ENCODE results near the gene CBLB. TPM values are rescaled to one million over a fixed set of nuclear protein-coding genes. Genes with fewer than 3 reads are reported as not detected.

CBLB gene
- total and polyA plus RNA-seq, 9 donors = 14.8 to 133 (median 40.5) TPM

GRCh38 chr3:105835606-105836005, 33.2 kb downstream of the CBLB start:
- no peak for DNase-seq
- Histone ChIP-seq H3K36me3 (no peaks in the 10 kb centered on the region), H3K4me1 (ENCODE audit: insufficient read depth) (peaks cover 8% of the 10 kb centered on the region), H3K27ac (peak overlapping the region in 1 of 2 donors; percentile 69), H3K9me3 (no peaks in the 10 kb centered on the region), H3K4me3 (no peak overlapping the region), H3K27me3 (no peaks in the 10 kb centered on the region)
- intact Hi-C loops (cut with DNase I) = no loop called here
- TF ChIP-seq POLR2A (IDR thresholded peaks at IDR 0.05) = no peak
- TF ChIP-seq EP300 (IDR thresholded peaks at IDR 0.05) = no peak
- no peak for TF ChIP-seq CTCF (IDR thresholded peaks at IDR 0.05)

GRCh38 chr3:105834768-105835167, 34.0 kb downstream of the CBLB start:
- 87 to 93% (median 90%) methylated on average over 3 of the region's 3 CpGs for WGBS, 3 donors
- intact Hi-C loops (cut with DNase I) = loop anchor here in 1 of 4 donors (5.0 kb wide), 1 partner anchor 1592 kb away; no protein-coding TSS in a partner anchor

GRCh38 chr3:105832644-105833043, 36.2 kb downstream of the CBLB start:
- no peaks in the 10 kb centered on the region for H3K27me3 ChIP-seq
- no peak overlapping the region for H3K27ac ChIP-seq
- peaks cover 4% of the 10 kb centered on the region for H3K4me1 ChIP-seq (ENCODE audit: insufficient read depth)
- WGBS, 3 donors = 69 to 76% (median 72%) methylated on average over 4 of the region's 4 CpGs
- no peak overlapping the region for H3K4me3 ChIP-seq
- intact Hi-C loops (cut with DNase I) = loop anchor here in 1 of 4 donors (5.0 kb wide), 1 partner anchor 1590 kb away; no protein-coding TSS in a partner anchor
- no peaks in the 10 kb centered on the region for H3K9me3 ChIP-seq
- TF ChIP-seq POLR2A (IDR thresholded peaks at IDR 0.05) (no peak), EP300 (IDR thresholded peaks at IDR 0.05) (no peak), CTCF (IDR thresholded peaks at IDR 0.05) (no peak)
- no peaks in the 10 kb centered on the region for H3K36me3 ChIP-seq
- DNase-seq = no peak

More at GRCh38 chr3:105834768-105835167, 34.0 kb downstream of the CBLB start:
- Histone ChIP-seq H3K27me3 (no peaks in the 10 kb centered on the region), H3K4me1 (ENCODE audit: insufficient read depth) (peaks cover 8% of the 10 kb centered on the region), H3K9me3 (no peaks in the 10 kb centered on the region), H3K36me3 (no peaks in the 10 kb centered on the region), H3K27ac (no peak overlapping the region), H3K4me3 (no peak overlapping the region)
- DNase-seq = no peak
- TF ChIP-seq CTCF (IDR thresholded peaks at IDR 0.05) (no peak), POLR2A (IDR thresholded peaks at IDR 0.05) (no peak), EP300 (IDR thresholded peaks at IDR 0.05) (no peak)

GRCh38 chr3:105830836-105831235, 38.0 kb downstream of the CBLB start:
- DNase-seq = no peak
- Histone ChIP-seq H3K36me3 (no peaks in the 10 kb centered on the region), H3K4me1 (ENCODE audit: insufficient read depth) (peaks cover under 1% of the 10 kb centered on the region), H3K27ac (no peak overlapping the region), H3K9me3 (no peaks in the 10 kb centered on the region), H3K27me3 (no peaks in the 10 kb centered on the region), H3K4me3 (no peak overlapping the region)
- intact Hi-C loops (cut with DNase I) = loop anchor here in 1 of 4 donors (5.0 kb wide), 1 partner anchor 1589 kb away; no protein-coding TSS in a partner anchor
- WGBS, 3 donors = 95 to 98% (median 96%) methylated on average over 2 of the region's 2 CpGs
- TF ChIP-seq POLR2A (IDR thresholded peaks at IDR 0.05) (no peak), EP300 (IDR thresholded peaks at IDR 0.05) (no peak), CTCF (IDR thresholded peaks at IDR 0.05) (no peak)

Measured in ovary (tissue), 9 donors.